Measurements from ENCODE around the gene ME2. TPM values are rescaled to one million over a fixed set of nuclear protein-coding genes. Genes with fewer than 3 reads are reported as not detected.

Gene ME2
- total RNA-seq, 3 donors from 2014 or later (not counting 1 experiment from before 2014, with no cell fraction given) = 42.4 to 61.3 (median 43.5) TPM

DNA sequence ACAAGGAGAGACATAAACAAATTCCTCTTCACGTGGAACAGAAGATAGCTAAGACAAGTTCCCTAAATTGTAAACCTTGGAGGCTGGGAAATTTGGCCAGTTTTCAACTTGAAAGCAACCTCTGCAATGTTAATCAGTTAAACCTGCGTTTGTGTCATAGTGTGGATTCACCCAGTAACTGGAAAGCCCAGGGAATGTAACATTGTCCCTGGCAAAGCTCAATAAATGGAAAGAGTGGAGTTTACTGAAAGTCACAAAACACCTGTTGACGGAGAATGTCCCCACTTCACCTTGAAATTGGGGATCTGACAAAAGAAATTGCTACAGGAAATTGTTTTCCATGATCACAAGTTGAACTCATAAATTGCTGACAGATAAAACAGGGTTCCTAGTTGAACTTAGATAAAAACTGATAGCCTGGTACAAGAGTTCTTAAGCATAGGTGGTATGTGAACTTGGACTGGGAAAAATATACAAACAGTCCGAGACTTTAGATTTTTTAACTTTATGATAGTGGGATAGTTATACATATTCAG, 15.0 kb upstream of the ME2 start:
- H3K4me3 Mint-ChIP-seq = no peak overlapping the region
- no peaks in the 10 kb centered on the region for H3K4me1 Mint-ChIP-seq
- intact Hi-C loops (cut with micrococcal nuclease) = no loop called here
- H3K36me3 ChIP-seq (ENCODE audit: control insufficient read depth, insufficient read depth, low read length) = no peaks in the 10 kb centered on the region
- no peak for DNase-seq
- H3K4me3 ChIP-seq (ENCODE audit: low read length) = no peak overlapping the region
- H3K27ac Mint-ChIP-seq = no peak overlapping the region
- H3K27ac ChIP-seq (ENCODE audit: low read length) = no peak overlapping the region
- H3K9me3 ChIP-seq (ENCODE audit: control insufficient read depth, insufficient read depth, low read length) = no peaks in the 10 kb centered on the region
- no peak for ATAC-seq
- no peaks in the 10 kb centered on the region for H3K9me3 Mint-ChIP-seq
- H3K36me3 Mint-ChIP-seq = no peaks in the 10 kb centered on the region
- TF ChIP-seq, protein P1, sequence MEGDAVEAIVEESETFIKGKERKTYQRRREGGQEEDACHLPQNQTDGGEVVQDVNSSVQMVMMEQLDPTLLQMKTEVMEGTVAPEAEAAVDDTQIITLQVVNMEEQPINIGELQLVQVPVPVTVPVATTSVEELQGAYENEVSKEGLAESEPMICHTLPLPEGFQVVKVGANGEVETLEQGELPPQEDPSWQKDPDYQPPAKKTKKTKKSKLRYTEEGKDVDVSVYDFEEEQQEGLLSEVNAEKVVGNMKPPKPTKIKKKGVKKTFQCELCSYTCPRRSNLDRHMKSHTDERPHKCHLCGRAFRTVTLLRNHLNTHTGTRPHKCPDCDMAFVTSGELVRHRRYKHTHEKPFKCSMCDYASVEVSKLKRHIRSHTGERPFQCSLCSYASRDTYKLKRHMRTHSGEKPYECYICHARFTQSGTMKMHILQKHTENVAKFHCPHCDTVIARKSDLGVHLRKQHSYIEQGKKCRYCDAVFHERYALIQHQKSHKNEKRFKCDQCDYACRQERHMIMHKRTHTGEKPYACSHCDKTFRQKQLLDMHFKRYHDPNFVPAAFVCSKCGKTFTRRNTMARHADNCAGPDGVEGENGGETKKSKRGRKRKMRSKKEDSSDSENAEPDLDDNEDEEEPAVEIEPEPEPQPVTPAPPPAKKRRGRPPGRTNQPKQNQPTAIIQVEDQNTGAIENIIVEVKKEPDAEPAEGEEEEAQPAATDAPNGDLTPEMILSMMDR (IDR thresholded peaks at IDR 0.05) = no peak
- no peaks in the 10 kb centered on the region for H3K27me3 Mint-ChIP-seq (ENCODE audit: low read depth in 2 of 2)
- H3K4me1 ChIP-seq (ENCODE audit: control insufficient read depth, insufficient read depth, low read length) = no peaks in the 10 kb centered on the region
- no peaks in the 10 kb centered on the region for H3K27me3 ChIP-seq (ENCODE audit: control insufficient read depth, insufficient read depth, low read length)
- 79% methylated on average over 3 of the region's 4 CpGs for WGBS (ENCODE audit: insufficient coverage)

DNA sequence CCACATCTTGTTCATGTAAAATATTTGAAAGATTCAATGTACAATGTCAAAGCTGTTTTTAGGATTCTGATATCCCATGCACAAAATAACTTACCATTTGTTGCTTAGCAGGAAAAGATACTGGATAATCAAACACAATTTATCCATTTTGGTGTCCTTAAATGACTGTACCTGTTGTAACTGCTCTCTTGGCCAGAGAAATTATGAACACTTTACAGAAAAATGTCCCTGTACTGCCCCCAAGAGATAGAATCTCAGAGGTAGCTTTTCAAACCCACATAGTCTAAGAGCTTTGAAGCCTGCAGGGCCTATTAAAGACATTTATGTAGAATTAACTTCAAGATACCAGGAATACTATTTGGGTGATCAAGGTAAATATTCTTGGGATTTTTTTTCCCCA, 12.2 kb upstream of the ME2 start:
- no peaks in the 10 kb centered on the region for H3K4me1 ChIP-seq (ENCODE audit: control insufficient read depth, insufficient read depth, low read length)
- DNase-seq (no peak), ATAC-seq (no peak)
- TF ChIP-seq, protein P1 (IDR thresholded peaks at IDR 0.05) = no peak
- H3K27me3 ChIP-seq (ENCODE audit: control insufficient read depth, insufficient read depth, low read length) = no peaks in the 10 kb centered on the region
- Mint-ChIP-seq H3K27me3 (ENCODE audit: low read depth in 2 of 2) (no peaks in the 10 kb centered on the region), H3K4me3 (no peak overlapping the region), H3K27ac (no peak overlapping the region), H3K9me3 (no peaks in the 10 kb centered on the region), H3K4me1 (no peaks in the 10 kb centered on the region), H3K36me3 (no peaks in the 10 kb centered on the region)
- H3K9me3 ChIP-seq (ENCODE audit: control insufficient read depth, insufficient read depth, low read length) = no peaks in the 10 kb centered on the region
- H3K4me3 ChIP-seq (ENCODE audit: low read length) = no peak overlapping the region
- no peak overlapping the region for H3K27ac ChIP-seq (ENCODE audit: low read length)
- intact Hi-C loops (cut with micrococcal nuclease) = no loop called here
- no peaks in the 10 kb centered on the region for H3K36me3 ChIP-seq (ENCODE audit: control insufficient read depth, insufficient read depth, low read length)

DNA sequence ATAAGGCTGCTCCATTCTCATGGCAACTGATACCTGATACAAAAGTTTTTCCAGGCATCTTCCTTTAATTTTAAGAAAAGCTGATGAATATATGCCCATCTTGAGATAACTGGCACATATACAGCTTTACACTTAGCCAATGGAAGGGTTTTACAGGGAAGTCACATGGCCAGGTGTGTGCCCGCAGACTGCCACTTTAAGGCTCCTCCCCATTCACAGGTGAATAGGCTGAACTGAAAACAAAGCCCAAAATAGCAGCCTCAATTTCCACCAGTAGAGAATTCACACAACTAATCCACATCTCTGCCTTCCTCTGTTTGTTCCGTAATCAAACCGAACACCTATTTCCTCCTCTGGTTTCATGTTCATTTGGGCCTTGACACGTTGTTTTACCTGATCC, 9.8 kb upstream of the ME2 start:
- Mint-ChIP-seq H3K9me3 (no peaks in the 10 kb centered on the region), H3K4me3 (no peak overlapping the region), H3K36me3 (no peaks in the 10 kb centered on the region), H3K27me3 (ENCODE audit: low read depth in 2 of 2) (peaks cover 0 to 5% of the 10 kb centered on the region in 2 donors), H3K4me1 (no peaks in the 10 kb centered on the region), H3K27ac (no peak overlapping the region)
- TF ChIP-seq, protein P1 (IDR thresholded peaks at IDR 0.05) = no peak
- H3K27ac ChIP-seq (ENCODE audit: low read length) = no peak overlapping the region
- H3K4me1 ChIP-seq (ENCODE audit: control insufficient read depth, insufficient read depth, low read length) = no peaks in the 10 kb centered on the region
- DNase-seq = no peak
- H3K9me3 ChIP-seq (ENCODE audit: control insufficient read depth, insufficient read depth, low read length) = no peaks in the 10 kb centered on the region
- H3K36me3 ChIP-seq (ENCODE audit: control insufficient read depth, insufficient read depth, low read length) = no peaks in the 10 kb centered on the region
- H3K27me3 ChIP-seq (ENCODE audit: control insufficient read depth, insufficient read depth, low read length) = no peaks in the 10 kb centered on the region
- ATAC-seq = no peak
- intact Hi-C loops (cut with micrococcal nuclease) = no loop called here
- no peak overlapping the region for H3K4me3 ChIP-seq (ENCODE audit: low read length)
- WGBS (ENCODE audit: insufficient coverage) = 93% methylated on average over 4 of the region's 4 CpGs

DNA sequence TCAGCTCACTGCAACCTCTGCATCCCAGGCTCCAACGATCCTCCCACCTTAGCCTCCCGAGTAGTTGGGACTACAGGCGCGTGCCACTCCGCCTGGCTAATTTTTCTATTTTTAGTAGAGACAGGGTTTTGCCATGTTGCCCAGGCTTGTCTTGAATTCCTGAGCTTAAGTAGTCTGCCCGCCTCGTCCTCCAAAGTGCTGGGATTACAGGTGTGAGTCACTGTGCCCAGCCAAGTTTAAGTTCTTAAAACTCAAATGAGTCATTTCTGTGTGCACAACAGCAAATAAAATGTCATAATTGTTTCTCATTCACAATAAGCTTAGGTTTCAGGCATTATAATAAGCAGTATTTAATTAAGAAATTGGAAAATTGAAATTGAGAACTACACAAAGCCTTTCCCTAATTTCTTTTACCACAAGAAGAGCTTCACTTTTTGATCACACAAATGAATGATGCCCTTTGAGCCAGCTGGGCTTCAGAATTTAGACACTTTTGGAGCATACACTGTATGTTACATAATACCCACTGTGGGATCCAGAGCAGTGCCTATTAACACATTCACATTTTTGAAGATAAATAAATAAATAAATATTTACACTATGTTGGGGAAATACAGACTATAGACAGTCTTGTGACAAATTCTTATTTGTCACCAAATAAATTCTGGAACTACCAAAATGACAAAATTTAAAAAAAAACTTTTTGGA, 8.6 kb upstream of the ME2 start:
- Mint-ChIP-seq H3K4me1 (no peaks in the 10 kb centered on the region), H3K4me3 (no peak overlapping the region), H3K9me3 (no peaks in the 10 kb centered on the region), H3K27me3 (ENCODE audit: low read depth in 2 of 2) (peaks cover 0 to 7% of the 10 kb centered on the region in 2 donors), H3K27ac (no peak overlapping the region), H3K36me3 (no peaks in the 10 kb centered on the region)
- no peaks in the 10 kb centered on the region for H3K27me3 ChIP-seq (ENCODE audit: control insufficient read depth, insufficient read depth, low read length)
- no peak for DNase-seq
- no peak for ATAC-seq
- no peak overlapping the region for H3K4me3 ChIP-seq (ENCODE audit: low read length)
- no peaks in the 10 kb centered on the region for H3K36me3 ChIP-seq (ENCODE audit: control insufficient read depth, insufficient read depth, low read length)
- intact Hi-C loops (cut with micrococcal nuclease) = loop anchor here (10.0 kb wide), 1 partner anchor 585 kb away; the partner anchor contains the start of genes CXXC1 and MBD1
- WGBS (ENCODE audit: insufficient coverage) = 94% methylated on average over 7 of the region's 7 CpGs
- no peaks in the 10 kb centered on the region for H3K9me3 ChIP-seq (ENCODE audit: control insufficient read depth, insufficient read depth, low read length)
- TF ChIP-seq, protein P1 (IDR thresholded peaks at IDR 0.05) = no peak
- H3K27ac ChIP-seq (ENCODE audit: low read length) = no peak overlapping the region
- H3K4me1 ChIP-seq (ENCODE audit: control insufficient read depth, insufficient read depth, low read length) = no peaks in the 10 kb centered on the region

Data from natural killer cell (primary cell).